GM12878 (cell line): ENCODE data around the gene RAD9A. TPM values are rescaled to one million over a fixed set of nuclear protein-coding genes. Genes with fewer than 3 reads are reported as not detected.

Experiments used
- CEBPB ChIP-seq, 2 experiments: fragments of 150-350 bp in 1 of 2; IDR thresholded peaks; 2 replicates each; pipeline ENCODE4 v1.6.1; 2012 to 2014; ENCODE audit warnings: low read depth in 2 of 2, low read length in 2 of 2, borderline replicate concordance in 1 of 2, inconsistent platforms in 1 of 2
- EED ChIP-seq: sonication (generic); IDR thresholded peaks from 2 replicates; pipeline ENCODE4 v1.6.1; 2016; ENCODE audit warnings: antibody characterized with exemption, low read depth
- IKZF1 ChIP-seq: fragments of 450-650 bp; conservative IDR thresholded peaks from 2 replicates; pipeline ENCODE4 v1.6.1; 2017; ENCODE audit warnings: antibody characterized with exemption, mild to moderate bottlenecking
- PAX5 ChIP-seq: IDR thresholded peaks from 2 replicates; pipeline ENCODE4 v1.6.1; 2011; ENCODE audit warnings: low read depth, low read length, borderline replicate concordance
- RBBP5 ChIP-seq: fragments of 200-600 bp; sonication (generic); conservative IDR thresholded peaks from 2 replicates; pipeline ENCODE4 v1.6.1; 2016
- RELA ChIP-seq: fragments of 450-650 bp; IDR thresholded peaks from 2 replicates; pipeline ENCODE4 v1.8.0; 2014; ENCODE audit warnings: borderline replicate concordance; ENCODE audit not compliant: partially characterized antibody
- TCF7 ChIP-seq: IDR thresholded peaks from 2 replicates; pipeline ENCODE4 v1.6.1; 2014; ENCODE audit warnings: antibody characterized with exemption, borderline replicate concordance
- ZNF384 ChIP-seq: IDR thresholded peaks from 2 replicates; pipeline ENCODE4 v1.6.1; 2012; ENCODE audit warnings: low read depth, mild to moderate bottlenecking, low read length, improper control_type of control experiment, borderline replicate concordance
- polyA plus RNA-seq, 11 experiments: library from polyadenylated mRNA; depleted of rRNA in 4 of 11; unstranded in 6 of 11; stranded (reverse) in 5 of 11; fragments of >200 nt; fragmentation: Nextera tagmentation in 4 of 11; fragmentation: Illumina TruSeq in 1 of 11; extraction: Ambion mirVana in 4 of 11; extraction: Trizol in 1 of 11; gene quantifications; 1 replicate in 1 of 11; 2 replicates in 10 of 11; pipeline versions ENCODE4 v1.2.1 to v1.2.3, GENCODE V29; 2011 to 2016; ENCODE audit warnings: inconsistent platforms in 2 of 11, missing spikeins in 2 of 11, low read depth in 1 of 11
- total RNA-seq, 4 experiments: library from RNA; depleted of rRNA in 3 of 4; stranded (reverse); fragments of >200 nt in 3 of 4; fragmentation: Illumina TruSeq in 1 of 4; extraction: Trizol in 1 of 4; gene quantifications; 2 replicates each; pipeline versions ENCODE4 v1.2.1 to v1.2.3, GENCODE V29; 2013 to 2021
- TF ChIP-seq, protein P1 (sequence below): fragments of 450-650 bp; formaldehyde crosslinking; IDR thresholded peaks from 2 replicates; pipeline ENCODE4 v1.4.0; 2022; ENCODE audit warnings: mild to moderate bottlenecking, moderate library complexity
- TF ChIP-seq, protein P2 (sequence below): fragments of 450-650 bp; IDR thresholded peaks from 2 replicates; pipeline ENCODE4 v1.6.1; 2018; ENCODE audit warnings: mild to moderate bottlenecking, low read depth, moderate library complexity; ENCODE audit not compliant: partially characterized antibody
- TF ChIP-seq, protein P3 (sequence below): fragments of 450-650 bp; IDR thresholded peaks from 2 replicates; pipeline ENCODE4 v1.6.1; 2017; ENCODE audit warnings: mild to moderate bottlenecking, moderate library complexity
- TF ChIP-seq, protein P4 (sequence below): fragments of 450-650 bp; IDR thresholded peaks from 2 replicates; pipeline ENCODE4 v1.6.1; 2016; ENCODE audit warnings: mild to moderate bottlenecking, moderate library complexity, borderline replicate concordance
- TF ChIP-seq, protein P5 (sequence below): fragments of 450-650 bp; IDR thresholded peaks from 2 replicates; pipeline ENCODE4 v1.6.1; 2014; ENCODE audit warnings: mild to moderate bottlenecking

RAD9A gene
- total and polyA plus RNA-seq, 10 of the 15 experiments (the other 5 are each of a cell fraction or from before 2014, with no cell fraction given) = 1.1 to 36.2 (median 19.8) TPM

DNA sequence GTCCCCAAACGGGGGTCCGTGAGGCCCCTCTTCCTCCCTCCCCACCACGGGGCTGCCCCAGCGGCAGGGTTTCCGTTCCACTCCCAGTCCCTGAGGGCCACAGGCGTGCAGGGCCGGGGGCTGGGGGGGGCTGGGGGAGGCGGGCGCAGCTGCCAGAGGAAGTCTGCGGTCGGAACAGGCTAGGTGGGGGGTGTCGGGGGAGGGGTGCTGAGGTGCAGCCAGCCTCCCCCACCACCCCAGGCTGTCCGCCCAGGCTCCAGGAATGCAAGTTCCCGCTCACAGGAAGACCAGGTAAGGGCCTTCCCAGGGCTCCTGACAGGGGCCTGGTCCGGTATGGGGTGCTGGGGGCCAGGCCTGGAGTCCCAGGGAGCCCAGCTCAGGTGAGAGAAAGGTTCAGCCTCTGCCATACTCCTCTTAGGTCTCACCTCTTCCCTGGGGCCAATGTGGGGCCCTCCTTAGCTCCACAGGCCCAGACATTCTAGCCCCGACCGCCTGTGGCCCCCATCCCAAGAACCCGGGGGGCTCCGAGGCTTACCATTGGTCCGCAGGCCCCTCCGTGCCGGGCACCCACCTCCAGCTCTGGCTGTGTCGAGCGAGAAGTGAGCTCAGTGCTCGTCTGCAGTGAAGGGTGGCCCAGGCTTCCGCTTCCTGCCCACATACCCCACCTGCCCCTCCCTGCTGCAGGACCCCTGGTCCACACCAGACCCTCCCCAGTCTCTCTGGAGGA is 45.5 kb downstream of the RAD9A start, which contains the start of gene PTPRCAP (continued):
- TF ChIP-seq, protein P1, sequence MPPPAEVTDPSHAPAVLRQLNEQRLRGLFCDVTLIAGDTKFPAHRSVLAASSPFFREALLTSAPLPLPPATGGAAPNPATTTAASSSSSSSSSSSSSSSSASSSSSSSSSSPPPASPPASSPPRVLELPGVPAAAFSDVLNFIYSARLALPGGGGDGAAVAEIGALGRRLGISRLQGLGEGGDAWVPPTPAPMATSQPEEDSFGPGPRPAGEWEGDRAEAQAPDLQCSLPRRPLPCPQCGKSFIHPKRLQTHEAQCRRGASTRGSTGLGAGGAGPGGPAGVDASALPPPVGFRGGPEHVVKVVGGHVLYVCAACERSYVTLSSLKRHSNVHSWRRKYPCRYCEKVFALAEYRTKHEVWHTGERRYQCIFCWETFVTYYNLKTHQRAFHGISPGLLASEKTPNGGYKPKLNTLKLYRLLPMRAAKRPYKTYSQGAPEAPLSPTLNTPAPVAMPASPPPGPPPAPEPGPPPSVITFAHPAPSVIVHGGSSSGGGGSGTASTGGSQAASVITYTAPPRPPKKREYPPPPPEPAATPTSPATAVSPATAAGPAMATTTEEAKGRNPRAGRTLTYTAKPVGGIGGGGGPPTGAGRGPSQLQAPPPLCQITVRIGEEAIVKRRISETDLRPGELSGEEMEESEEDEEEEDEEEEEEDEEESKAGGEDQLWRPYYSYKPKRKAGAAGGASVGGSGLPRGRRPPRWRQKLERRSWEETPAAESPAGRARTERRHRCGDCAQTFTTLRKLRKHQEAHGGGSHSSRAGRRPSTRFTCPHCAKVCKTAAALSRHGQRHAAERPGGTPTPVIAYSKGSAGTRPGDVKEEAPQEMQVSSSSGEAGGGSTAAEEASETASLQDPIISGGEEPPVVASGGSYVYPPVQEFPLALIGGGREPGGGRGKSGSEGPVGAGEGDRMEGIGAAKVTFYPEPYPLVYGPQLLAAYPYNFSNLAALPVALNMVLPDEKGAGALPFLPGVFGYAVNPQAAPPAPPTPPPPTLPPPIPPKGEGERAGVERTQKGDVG (CRISPR knock-in tag) = no peak
- TF ChIP-seq, protein P2, sequence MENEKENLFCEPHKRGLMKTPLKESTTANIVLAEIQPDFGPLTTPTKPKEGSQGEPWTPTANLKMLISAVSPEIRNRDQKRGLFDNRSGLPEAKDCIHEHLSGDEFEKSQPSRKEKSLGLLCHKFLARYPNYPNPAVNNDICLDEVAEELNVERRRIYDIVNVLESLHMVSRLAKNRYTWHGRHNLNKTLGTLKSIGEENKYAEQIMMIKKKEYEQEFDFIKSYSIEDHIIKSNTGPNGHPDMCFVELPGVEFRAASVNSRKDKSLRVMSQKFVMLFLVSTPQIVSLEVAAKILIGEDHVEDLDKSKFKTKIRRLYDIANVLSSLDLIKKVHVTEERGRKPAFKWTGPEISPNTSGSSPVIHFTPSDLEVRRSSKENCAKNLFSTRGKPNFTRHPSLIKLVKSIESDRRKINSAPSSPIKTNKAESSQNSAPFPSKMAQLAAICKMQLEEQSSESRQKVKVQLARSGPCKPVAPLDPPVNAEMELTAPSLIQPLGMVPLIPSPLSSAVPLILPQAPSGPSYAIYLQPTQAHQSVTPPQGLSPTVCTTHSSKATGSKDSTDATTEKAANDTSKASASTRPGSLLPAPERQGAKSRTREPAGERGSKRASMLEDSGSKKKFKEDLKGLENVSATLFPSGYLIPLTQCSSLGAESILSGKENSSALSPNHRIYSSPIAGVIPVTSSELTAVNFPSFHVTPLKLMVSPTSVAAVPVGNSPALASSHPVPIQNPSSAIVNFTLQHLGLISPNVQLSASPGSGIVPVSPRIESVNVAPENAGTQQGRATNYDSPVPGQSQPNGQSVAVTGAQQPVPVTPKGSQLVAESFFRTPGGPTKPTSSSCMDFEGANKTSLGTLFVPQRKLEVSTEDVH = no peak
- TF ChIP-seq ZNF384 (no peak), TCF7 (no peak), IKZF1 (peak; percentile 74), RELA (no peak), PAX5 (peak; percentile 40; the same call in 1 of the 2 replicates), EED (peak; percentile 56; the same call in 1 of the 2 replicates), RBBP5 (no peak), CEBPB (IDR thresholded peaks at IDR 0.05; ENCODE audit: borderline replicate concordance in 1 of 2, low read depth in 2 of 2, low read length in 2 of 2) (no peak)
- TF ChIP-seq, protein P3, sequence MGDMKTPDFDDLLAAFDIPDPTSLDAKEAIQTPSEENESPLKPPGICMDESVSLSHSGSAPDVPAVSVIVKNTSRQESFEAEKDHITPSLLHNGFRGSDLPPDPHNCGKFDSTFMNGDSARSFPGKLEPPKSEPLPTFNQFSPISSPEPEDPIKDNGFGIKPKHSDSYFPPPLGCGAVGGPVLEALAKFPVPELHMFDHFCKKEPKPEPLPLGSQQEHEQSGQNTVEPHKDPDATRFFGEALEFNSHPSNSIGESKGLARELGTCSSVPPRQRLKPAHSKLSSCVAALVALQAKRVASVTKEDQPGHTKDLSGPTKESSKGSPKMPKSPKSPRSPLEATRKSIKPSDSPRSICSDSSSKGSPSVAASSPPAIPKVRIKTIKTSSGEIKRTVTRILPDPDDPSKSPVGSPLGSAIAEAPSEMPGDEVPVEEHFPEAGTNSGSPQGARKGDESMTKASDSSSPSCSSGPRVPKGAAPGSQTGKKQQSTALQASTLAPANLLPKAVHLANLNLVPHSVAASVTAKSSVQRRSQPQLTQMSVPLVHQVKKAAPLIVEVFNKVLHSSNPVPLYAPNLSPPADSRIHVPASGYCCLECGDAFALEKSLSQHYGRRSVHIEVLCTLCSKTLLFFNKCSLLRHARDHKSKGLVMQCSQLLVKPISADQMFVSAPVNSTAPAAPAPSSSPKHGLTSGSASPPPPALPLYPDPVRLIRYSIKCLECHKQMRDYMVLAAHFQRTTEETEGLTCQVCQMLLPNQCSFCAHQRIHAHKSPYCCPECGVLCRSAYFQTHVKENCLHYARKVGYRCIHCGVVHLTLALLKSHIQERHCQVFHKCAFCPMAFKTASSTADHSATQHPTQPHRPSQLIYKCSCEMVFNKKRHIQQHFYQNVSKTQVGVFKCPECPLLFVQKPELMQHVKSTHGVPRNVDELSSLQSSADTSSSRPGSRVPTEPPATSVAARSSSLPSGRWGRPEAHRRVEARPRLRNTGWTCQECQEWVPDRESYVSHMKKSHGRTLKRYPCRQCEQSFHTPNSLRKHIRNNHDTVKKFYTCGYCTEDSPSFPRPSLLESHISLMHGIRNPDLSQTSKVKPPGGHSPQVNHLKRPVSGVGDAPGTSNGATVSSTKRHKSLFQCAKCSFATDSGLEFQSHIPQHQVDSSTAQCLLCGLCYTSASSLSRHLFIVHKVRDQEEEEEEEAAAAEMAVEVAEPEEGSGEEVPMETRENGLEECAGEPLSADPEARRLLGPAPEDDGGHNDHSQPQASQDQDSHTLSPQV = no peak
- TF ChIP-seq, protein P4, sequence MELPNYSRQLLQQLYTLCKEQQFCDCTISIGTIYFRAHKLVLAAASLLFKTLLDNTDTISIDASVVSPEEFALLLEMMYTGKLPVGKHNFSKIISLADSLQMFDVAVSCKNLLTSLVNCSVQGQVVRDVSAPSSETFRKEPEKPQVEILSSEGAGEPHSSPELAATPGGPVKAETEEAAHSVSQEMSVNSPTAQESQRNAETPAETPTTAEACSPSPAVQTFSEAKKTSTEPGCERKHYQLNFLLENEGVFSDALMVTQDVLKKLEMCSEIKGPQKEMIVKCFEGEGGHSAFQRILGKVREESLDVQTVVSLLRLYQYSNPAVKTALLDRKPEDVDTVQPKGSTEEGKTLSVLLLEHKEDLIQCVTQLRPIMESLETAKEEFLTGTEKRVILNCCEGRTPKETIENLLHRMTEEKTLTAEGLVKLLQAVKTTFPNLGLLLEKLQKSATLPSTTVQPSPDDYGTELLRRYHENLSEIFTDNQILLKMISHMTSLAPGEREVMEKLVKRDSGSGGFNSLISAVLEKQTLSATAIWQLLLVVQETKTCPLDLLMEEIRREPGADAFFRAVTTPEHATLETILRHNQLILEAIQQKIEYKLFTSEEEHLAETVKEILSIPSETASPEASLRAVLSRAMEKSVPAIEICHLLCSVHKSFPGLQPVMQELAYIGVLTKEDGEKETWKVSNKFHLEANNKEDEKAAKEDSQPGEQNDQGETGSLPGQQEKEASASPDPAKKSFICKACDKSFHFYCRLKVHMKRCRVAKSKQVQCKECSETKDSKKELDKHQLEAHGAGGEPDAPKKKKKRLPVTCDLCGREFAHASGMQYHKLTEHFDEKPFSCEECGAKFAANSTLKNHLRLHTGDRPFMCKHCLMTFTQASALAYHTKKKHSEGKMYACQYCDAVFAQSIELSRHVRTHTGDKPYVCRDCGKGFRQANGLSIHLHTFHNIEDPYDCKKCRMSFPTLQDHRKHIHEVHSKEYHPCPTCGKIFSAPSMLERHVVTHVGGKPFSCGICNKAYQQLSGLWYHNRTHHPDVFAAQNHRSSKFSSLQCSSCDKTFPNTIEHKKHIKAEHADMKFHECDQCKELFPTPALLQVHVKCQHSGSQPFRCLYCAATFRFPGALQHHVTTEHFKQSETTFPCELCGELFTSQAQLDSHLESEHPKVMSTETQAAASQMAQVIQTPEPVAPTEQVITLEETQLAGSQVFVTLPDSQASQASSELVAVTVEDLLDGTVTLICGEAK = no peak
- TF ChIP-seq, protein P5, sequence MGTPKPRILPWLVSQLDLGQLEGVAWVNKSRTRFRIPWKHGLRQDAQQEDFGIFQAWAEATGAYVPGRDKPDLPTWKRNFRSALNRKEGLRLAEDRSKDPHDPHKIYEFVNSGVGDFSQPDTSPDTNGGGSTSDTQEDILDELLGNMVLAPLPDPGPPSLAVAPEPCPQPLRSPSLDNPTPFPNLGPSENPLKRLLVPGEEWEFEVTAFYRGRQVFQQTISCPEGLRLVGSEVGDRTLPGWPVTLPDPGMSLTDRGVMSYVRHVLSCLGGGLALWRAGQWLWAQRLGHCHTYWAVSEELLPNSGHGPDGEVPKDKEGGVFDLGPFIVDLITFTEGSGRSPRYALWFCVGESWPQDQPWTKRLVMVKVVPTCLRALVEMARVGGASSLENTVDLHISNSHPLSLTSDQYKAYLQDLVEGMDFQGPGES = no peak
